Measurements from ENCODE around the gene TTPAL. TPM values are rescaled to one million over a fixed set of nuclear protein-coding genes. Genes with fewer than 3 reads are reported as not detected.

The TTPAL gene
- total RNA-seq, 1 donor from 2014 or later, result 16.0 TPM

DNA sequence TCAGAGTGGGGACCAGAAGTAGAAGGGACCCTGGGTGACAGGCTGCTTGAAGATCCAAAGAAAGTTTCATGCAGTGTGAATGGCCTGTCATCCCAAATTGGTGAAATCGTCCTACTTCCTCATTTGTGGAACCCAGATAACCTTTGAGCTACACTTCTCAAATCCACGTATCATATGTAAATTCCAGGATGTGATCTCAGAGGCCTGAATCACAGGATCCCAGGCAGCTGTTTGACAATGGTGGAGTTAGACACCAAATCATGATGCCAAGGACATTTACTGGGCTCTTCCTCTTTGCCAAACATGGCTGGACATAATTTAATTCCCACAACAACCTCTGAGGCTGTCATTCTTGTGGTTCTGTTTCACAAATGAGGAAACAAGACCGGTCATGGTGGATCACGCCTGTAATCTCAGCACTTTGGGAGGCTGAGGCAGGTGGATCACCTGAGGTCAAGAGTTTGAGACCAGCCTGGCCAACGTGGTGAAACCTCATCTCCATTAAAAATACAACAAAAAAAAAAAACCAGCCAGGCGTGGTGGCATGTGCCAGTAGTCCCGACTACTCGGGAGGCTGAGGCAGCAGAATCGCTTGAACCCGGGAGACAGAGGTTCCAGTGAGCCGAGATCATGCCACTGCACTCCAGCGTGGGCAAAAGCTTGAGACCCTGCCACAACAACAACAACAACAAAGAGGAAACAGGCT, 39.9 kb upstream of the TTPAL start:
- TF ChIP-seq, protein P1, sequence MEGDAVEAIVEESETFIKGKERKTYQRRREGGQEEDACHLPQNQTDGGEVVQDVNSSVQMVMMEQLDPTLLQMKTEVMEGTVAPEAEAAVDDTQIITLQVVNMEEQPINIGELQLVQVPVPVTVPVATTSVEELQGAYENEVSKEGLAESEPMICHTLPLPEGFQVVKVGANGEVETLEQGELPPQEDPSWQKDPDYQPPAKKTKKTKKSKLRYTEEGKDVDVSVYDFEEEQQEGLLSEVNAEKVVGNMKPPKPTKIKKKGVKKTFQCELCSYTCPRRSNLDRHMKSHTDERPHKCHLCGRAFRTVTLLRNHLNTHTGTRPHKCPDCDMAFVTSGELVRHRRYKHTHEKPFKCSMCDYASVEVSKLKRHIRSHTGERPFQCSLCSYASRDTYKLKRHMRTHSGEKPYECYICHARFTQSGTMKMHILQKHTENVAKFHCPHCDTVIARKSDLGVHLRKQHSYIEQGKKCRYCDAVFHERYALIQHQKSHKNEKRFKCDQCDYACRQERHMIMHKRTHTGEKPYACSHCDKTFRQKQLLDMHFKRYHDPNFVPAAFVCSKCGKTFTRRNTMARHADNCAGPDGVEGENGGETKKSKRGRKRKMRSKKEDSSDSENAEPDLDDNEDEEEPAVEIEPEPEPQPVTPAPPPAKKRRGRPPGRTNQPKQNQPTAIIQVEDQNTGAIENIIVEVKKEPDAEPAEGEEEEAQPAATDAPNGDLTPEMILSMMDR (IDR thresholded peaks at IDR 0.05), result no peak
- TF ChIP-seq POLR2AphosphoS5 (IDR thresholded peaks at IDR 0.05; ENCODE audit: insufficient read depth in 1 of 2, low read depth in 1 of 2), result no peak
- no peak for TF ChIP-seq POLR2A (IDR thresholded peaks at IDR 0.05)
- Histone ChIP-seq H3K4me1 (no peaks in the 10 kb centered on the region), H3K27ac (no peak overlapping the region), H3K4me3 (no peak overlapping the region), H3K36me3 (no peaks in the 10 kb centered on the region), H3K9me3 (no peaks in the 10 kb centered on the region), H3K27me3 (no peaks in the 10 kb centered on the region)
- DNase-seq (ENCODE audit: extremely low spot score in 2 of 2), result no peak
- intact Hi-C loops (cut with DNase I), result no loop called here

DNA sequence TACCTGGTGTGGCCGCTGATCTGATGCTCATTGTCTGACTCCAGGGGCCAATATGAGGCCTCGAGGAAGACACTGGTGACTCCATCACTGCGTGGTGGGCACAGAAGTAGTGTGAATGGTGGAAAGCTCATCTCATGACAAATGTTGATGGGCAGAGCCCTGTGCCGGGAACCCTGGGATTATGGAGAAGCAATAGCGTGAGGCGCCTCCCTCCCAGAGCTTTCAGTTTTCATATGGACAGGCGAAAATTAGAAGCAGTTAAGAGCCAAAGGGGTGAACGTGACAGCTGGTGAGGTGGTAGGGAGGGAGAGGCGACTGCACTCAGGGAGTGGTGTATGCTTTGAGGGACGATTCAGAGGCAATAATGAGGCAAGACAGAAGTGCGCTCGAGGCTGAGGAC, 39.3 kb upstream of the TTPAL start:
- Histone ChIP-seq H3K4me3 (no peak overlapping the region), H3K9me3 (no peaks in the 10 kb centered on the region), H3K27me3 (no peaks in the 10 kb centered on the region), H3K4me1 (no peaks in the 10 kb centered on the region), H3K27ac (no peak overlapping the region), H3K36me3 (no peaks in the 10 kb centered on the region)
- TF ChIP-seq POLR2AphosphoS5 (IDR thresholded peaks at IDR 0.05; ENCODE audit: insufficient read depth in 1 of 2, low read depth in 1 of 2) (no peak), POLR2A (IDR thresholded peaks at IDR 0.05) (no peak)
- TF ChIP-seq, protein P1 (IDR thresholded peaks at IDR 0.05), result no peak
- no peak for DNase-seq (ENCODE audit: extremely low spot score in 2 of 2)
- intact Hi-C loops (cut with DNase I), result no loop called here

DNA sequence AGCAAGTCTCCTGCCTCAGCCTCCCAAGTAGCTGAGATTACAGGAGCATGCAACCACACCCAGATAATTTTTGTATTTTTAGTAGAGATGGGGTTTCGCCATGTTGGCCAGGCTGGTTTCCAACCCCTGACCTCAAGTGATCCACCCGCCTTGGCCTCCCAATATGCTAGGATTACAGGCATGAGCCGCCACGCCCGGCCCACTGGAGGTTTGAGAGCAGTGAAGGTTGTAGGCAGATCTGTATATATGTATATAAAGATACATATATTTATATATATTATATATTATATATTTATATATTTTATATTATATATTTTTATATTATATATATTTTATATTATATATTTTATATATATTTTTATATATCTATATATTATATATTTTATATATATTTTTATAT, 38.2 kb upstream of the TTPAL start:
- Histone ChIP-seq H3K27ac (no peak overlapping the region), H3K9me3 (no peaks in the 10 kb centered on the region), H3K36me3 (no peaks in the 10 kb centered on the region), H3K27me3 (no peaks in the 10 kb centered on the region), H3K4me1 (no peaks in the 10 kb centered on the region), H3K4me3 (no peak overlapping the region)
- TF ChIP-seq, protein P1 (IDR thresholded peaks at IDR 0.05), result no peak
- TF ChIP-seq POLR2AphosphoS5 (IDR thresholded peaks at IDR 0.05; ENCODE audit: insufficient read depth in 1 of 2, low read depth in 1 of 2) (no peak), POLR2A (IDR thresholded peaks at IDR 0.05) (no peak)
- DNase-seq (ENCODE audit: extremely low spot score in 2 of 2), result no peak
- intact Hi-C loops (cut with DNase I), result no loop called here

DNA sequence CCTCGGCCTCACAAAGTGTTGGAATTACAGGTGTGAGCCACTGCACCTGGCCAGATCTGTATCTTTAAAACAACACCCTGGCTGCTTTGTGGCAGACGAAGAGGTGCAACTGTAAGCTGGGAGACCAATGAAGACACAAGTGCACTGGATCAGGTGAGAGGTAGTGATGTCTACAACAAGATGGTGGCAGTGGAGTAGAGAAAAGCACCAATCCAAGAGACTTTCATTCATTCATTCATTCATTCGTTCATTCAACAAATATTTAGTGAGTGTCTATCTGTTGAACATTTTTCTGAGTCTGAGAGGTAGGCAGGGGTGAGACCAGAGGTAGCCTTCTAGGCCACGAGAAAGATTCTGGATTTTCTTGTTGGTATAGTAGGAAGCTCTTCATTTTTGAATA, 36.9 kb upstream of the TTPAL start:
- H3K36me3 ChIP-seq, result no peaks in the 10 kb centered on the region
- no peaks in the 10 kb centered on the region for H3K4me1 ChIP-seq
- H3K27me3 ChIP-seq, result no peaks in the 10 kb centered on the region
- no peak overlapping the region for H3K27ac ChIP-seq
- no peaks in the 10 kb centered on the region for H3K9me3 ChIP-seq
- H3K4me3 ChIP-seq, result no peak overlapping the region
- intact Hi-C loops (cut with DNase I), result no loop called here
- TF ChIP-seq, protein P1 (IDR thresholded peaks at IDR 0.05), result no peak
- no peak for TF ChIP-seq POLR2AphosphoS5 (IDR thresholded peaks at IDR 0.05; ENCODE audit: insufficient read depth in 1 of 2, low read depth in 1 of 2)
- TF ChIP-seq POLR2A (IDR thresholded peaks at IDR 0.05), result no peak
- no peak for DNase-seq (ENCODE audit: extremely low spot score in 2 of 2)

DNA sequence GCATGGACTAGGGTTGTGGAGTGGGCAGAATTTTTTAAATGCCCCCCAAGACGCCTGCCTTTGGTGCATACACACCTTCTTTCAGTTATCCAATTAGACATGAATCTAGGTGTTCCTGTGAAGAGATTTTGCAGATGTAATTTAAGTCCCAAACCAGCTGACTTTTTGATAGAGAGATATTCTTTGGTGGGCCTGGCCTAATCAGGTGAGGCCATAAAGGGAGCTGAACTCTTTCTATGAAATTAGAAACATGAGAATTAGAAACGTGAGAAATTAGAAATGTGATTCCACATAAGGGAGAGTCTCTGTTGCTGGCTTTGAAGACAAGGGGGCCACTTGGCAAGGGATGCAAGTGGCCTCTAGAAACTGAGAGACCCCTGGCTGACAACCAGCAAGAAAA, 36.4 kb upstream of the TTPAL start:
- intact Hi-C loops (cut with DNase I), result no loop called here
- no peaks in the 10 kb centered on the region for H3K36me3 ChIP-seq
- H3K9me3 ChIP-seq, result no peaks in the 10 kb centered on the region
- DNase-seq (ENCODE audit: extremely low spot score in 2 of 2), result no peak
- H3K4me1 ChIP-seq, result no peaks in the 10 kb centered on the region
- H3K27me3 ChIP-seq, result no peaks in the 10 kb centered on the region
- TF ChIP-seq, protein P1 (IDR thresholded peaks at IDR 0.05), result no peak
- TF ChIP-seq POLR2A (IDR thresholded peaks at IDR 0.05), result no peak
- TF ChIP-seq POLR2AphosphoS5 (IDR thresholded peaks at IDR 0.05; ENCODE audit: insufficient read depth in 1 of 2, low read depth in 1 of 2), result no peak
- no peak overlapping the region for H3K4me3 ChIP-seq
- H3K27ac ChIP-seq, result no peak overlapping the region
